Ascending aorta (tissue), 2 donors: Measurements from ENCODE around the gene TRHDE. TPM values are rescaled to one million over a fixed set of nuclear protein-coding genes. Genes with fewer than 3 reads are reported as not detected.

Source experiments
- DNase-seq, 2 donors: peaks; one replicate each; pipeline ENCODE4 v3.0.0-alpha.2; 2019; ENCODE audit warnings: low spot score in 2 of 2
- H3K27ac ChIP-seq, 2 donors: fragments of 200-600 bp; sonication (generic); one replicate each; pipeline ENCODE4 v1.5.1; 2016 to 2017; ENCODE audit warnings: mild to moderate bottlenecking in 1 of 2
- H3K27me3 ChIP-seq: fragments of 200-600 bp; sonication (generic); one replicate; pipeline ENCODE4 v1.5.1; 2017
- H3K36me3 ChIP-seq, 2 donors: fragments of 200-600 bp; sonication (generic); one replicate each; pipeline ENCODE4 v1.5.1; 2016
- H3K4me1 ChIP-seq, 2 donors: fragments of 200-600 bp; sonication (generic); one replicate each; pipeline ENCODE4 v1.5.1; 2016 to 2017; ENCODE audit warnings: mild to moderate bottlenecking in 1 of 2
- H3K4me3 ChIP-seq, 2 donors: fragments of 200-600 bp; sonication (generic); one replicate each; pipeline ENCODE4 v1.5.1; 2016 to 2017; ENCODE audit warnings: mild to moderate bottlenecking in 1 of 2
- H3K9me3 ChIP-seq, 2 donors: fragments of 200-600 bp; sonication (generic); one replicate each; pipeline ENCODE4 v1.5.1; 2016
- intact Hi-C: fragments of 100-400 bp; cut with DNase I; formaldehyde crosslinking; loops from one replicate; pipeline ENCODE4 v1.15.1; 2023
- total RNA-seq: library from RNA; depleted of rRNA; stranded (reverse); fragments of >200 nt; gene quantifications from one replicate; pipeline ENCODE4 v1.1.0, GENCODE V29; 2016
- TF ChIP-seq, protein P1 (sequence below), 3 experiments: fragments of 200-600 bp in 2 of 3; fragments of 450-650 bp in 1 of 3; sonication (generic) in 2 of 3; IDR thresholded peaks; one replicate each; pipeline ENCODE4 v1.5.1; 2016 to 2019; ENCODE audit warnings: antibody characterized with exemption in 3 of 3, mild to moderate bottlenecking in 1 of 3, moderate library complexity in 1 of 3

Gene TRHDE
- total RNA-seq, 1 donor from 2014 or later = 34.0 TPM

DNA sequence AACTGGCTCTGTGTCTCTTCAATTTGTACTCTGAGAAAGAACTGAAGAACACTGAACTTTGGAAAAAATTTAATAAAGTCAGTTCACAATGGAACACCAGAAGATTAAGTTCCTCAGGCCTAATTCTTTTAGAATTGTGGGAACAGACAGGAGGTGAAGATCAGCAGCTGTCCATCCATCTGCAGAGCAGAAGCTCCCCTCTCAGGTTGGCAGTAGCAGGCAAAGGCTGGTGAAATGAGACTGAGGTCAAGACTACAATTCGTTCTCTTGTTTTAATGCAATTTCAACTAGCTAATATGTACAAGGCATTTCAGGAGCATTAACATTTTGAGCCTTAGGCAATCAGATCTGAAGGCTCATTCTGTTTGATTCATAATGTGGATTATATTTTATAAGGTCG lies 10.3 kb upstream of the TRHDE start:
- H3K9me3 ChIP-seq = no peaks in the 10 kb centered on the region
- intact Hi-C loops = no loop called here
- H3K4me3 ChIP-seq = no peak overlapping the region
- DNase-seq = no peak
- no peaks in the 10 kb centered on the region for H3K4me1 ChIP-seq
- TF ChIP-seq, protein P1, sequence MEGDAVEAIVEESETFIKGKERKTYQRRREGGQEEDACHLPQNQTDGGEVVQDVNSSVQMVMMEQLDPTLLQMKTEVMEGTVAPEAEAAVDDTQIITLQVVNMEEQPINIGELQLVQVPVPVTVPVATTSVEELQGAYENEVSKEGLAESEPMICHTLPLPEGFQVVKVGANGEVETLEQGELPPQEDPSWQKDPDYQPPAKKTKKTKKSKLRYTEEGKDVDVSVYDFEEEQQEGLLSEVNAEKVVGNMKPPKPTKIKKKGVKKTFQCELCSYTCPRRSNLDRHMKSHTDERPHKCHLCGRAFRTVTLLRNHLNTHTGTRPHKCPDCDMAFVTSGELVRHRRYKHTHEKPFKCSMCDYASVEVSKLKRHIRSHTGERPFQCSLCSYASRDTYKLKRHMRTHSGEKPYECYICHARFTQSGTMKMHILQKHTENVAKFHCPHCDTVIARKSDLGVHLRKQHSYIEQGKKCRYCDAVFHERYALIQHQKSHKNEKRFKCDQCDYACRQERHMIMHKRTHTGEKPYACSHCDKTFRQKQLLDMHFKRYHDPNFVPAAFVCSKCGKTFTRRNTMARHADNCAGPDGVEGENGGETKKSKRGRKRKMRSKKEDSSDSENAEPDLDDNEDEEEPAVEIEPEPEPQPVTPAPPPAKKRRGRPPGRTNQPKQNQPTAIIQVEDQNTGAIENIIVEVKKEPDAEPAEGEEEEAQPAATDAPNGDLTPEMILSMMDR (IDR thresholded peaks at IDR 0.05) = no peak
- H3K27me3 ChIP-seq = no peaks in the 10 kb centered on the region
- H3K27ac ChIP-seq = no peak overlapping the region
- no peaks in the 10 kb centered on the region for H3K36me3 ChIP-seq

DNA sequence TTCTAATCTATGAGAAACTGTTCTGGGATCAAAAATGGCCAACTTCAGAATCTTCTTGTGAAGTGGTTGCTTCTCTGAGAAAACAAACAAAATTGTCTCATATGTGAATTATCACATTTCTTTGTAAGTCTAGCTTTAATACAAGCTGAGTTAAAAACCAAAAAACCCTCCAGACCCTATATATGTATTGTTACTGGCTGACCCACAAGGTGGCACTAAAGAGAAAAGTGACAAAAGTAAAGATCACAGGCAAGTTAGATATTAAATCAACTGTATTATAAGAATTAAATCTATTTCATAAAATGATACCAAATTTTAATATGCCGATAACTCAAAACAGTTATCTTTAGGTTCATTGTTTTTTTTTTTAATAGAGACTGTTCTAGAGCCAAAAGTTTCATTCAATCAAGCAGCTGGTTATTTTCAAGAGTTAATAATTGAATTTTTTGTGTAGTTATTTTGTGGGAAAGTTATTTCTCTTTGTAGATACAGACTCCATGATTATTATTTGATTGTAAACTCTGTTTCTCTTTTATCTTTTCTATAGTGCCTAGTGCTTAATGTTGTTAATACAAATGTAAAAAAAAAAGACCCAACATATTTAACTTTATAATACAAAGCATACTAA lies 7.5 kb upstream of the TRHDE start:
- H3K27ac ChIP-seq = no peak overlapping the region
- no peaks in the 10 kb centered on the region for H3K36me3 ChIP-seq
- TF ChIP-seq, protein P1 (IDR thresholded peaks at IDR 0.05) = peak in 1 of 3 experiments; percentile 37
- intact Hi-C loops = no loop called here
- no peak for DNase-seq
- no peaks in the 10 kb centered on the region for H3K4me1 ChIP-seq
- H3K9me3 ChIP-seq = no peaks in the 10 kb centered on the region
- no peak overlapping the region for H3K4me3 ChIP-seq
- no peaks in the 10 kb centered on the region for H3K27me3 ChIP-seq

DNA sequence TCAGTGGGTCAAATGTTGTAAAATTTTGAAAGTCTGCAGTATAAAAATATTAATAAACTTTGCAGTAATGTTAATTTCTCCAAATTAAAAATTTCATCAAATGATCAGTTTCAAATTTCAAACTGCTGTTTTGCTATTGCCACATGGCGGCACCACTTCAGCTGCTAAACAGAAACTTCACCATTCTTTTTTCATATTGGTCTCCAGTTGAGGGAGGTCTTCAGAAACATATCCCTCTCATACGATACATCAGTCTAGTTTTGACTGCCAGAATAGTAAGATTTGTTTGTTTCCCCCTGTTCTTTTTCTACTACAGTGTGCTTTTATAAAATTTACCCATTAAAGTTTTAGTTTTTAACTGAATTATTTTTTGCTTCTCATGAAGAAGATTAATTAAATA lies 4.2 kb upstream of the TRHDE start:
- no peaks in the 10 kb centered on the region for H3K36me3 ChIP-seq
- no peak overlapping the region for H3K4me3 ChIP-seq
- peaks cover 0 to under 1% of the 10 kb centered on the region in 2 donors for H3K4me1 ChIP-seq
- no peak for DNase-seq
- intact Hi-C loops = no loop called here
- H3K27me3 ChIP-seq = peaks cover 4% of the 10 kb centered on the region
- TF ChIP-seq, protein P1 (IDR thresholded peaks at IDR 0.05) = no peak
- H3K9me3 ChIP-seq = no peaks in the 10 kb centered on the region
- no peak overlapping the region for H3K27ac ChIP-seq

DNA sequence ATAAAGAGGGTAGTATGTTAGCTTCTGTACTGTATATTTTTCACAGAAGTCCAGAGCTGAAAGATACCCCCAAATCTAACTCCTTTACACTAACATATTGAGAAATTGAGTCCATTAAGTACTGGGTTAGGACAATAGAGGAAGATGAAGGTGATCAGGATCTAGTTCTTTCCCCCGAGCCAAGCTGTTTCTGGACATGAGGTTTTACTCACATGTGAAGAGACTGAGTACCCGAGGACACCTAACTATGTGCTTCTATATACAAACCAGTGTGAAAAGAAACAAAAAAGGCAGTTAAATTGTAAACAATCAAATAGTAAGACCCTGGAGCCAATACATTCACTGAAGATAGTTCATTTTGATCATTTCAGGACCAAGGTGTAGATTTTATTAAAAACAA lies 3.8 kb upstream of the TRHDE start:
- Histone ChIP-seq H3K9me3 (no peaks in the 10 kb centered on the region), H3K4me3 (no peak overlapping the region), H3K27me3 (peaks cover 4% of the 10 kb centered on the region), H3K4me1 (peaks cover 0 to 5% of the 10 kb centered on the region in 2 donors), H3K27ac (no peak overlapping the region), H3K36me3 (no peaks in the 10 kb centered on the region)
- intact Hi-C loops = no loop called here
- TF ChIP-seq, protein P1 (IDR thresholded peaks at IDR 0.05) = no peak
- no peak for DNase-seq

DNA sequence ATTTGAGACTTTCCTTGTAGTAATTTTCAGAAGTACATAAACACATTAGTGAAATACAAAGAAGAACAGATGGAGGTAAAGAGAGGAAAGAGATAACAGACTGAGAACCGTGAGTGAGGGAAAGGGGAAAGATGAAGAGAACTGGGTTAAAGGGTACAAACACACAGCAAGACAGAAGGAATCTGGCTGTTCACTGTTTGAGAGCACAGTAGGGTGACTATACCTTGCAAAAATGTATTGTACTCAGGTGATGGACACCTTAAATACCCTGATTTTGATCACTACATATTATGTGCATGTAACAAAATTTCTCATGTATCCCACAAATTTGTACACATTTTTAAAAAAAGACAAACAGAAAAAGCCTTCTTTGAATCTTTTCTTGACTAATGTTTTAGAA lies 2.7 kb upstream of the TRHDE start:
- peak overlapping the region in 1 of 2 donors; percentile 12 for H3K4me3 ChIP-seq
- no peaks in the 10 kb centered on the region for H3K36me3 ChIP-seq
- H3K27me3 ChIP-seq = peaks cover 4% of the 10 kb centered on the region
- peaks cover 0 to 9% of the 10 kb centered on the region in 2 donors for H3K4me1 ChIP-seq
- intact Hi-C loops = no loop called here
- no peak overlapping the region for H3K27ac ChIP-seq
- no peak for DNase-seq
- H3K9me3 ChIP-seq = no peaks in the 10 kb centered on the region
- TF ChIP-seq, protein P1 (IDR thresholded peaks at IDR 0.05) = no peak

DNA sequence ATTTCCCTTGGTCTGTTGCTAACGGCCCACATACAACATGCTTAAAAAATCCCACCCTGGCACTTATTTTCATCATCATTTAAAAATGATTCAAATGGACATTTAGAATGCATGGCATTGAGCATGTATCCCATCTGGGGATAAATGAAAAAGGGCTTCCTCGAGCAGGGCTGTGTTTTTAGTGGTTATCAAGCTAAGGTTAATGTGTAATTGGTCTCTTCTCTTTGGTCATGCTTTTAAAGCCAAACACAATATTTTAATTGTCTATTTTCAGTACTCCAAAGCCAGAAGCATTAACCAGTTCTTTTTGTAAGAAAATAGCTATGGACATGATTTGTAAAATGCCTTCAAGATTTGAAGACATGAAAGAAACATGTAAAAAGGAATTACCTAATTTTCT lies 1.9 kb upstream of the TRHDE start:
- Histone ChIP-seq H3K36me3 (no peaks in the 10 kb centered on the region), H3K4me1 (peaks cover 0 to 9% of the 10 kb centered on the region in 2 donors), H3K9me3 (no peaks in the 10 kb centered on the region), H3K27ac (no peak overlapping the region), H3K27me3 (peaks cover 4% of the 10 kb centered on the region), H3K4me3 (peak overlapping the region in 1 of 2 donors; percentile 12)
- intact Hi-C loops = no loop called here
- DNase-seq = no peak
- TF ChIP-seq, protein P1 (IDR thresholded peaks at IDR 0.05) = no peak
